K562 (cell line): ENCODE measurements around the gene RAD51D. TPM values are rescaled to one million over a fixed set of nuclear protein-coding genes. Genes with fewer than 3 reads are reported as not detected.
A peak's percentile ranks its signal among the peaks of the same experiment; 100 is the strongest.

ENCODE experiments used
- ATAC-seq: fragments of 200-7000 bp; cut with Tn5 transposase; 3 replicates; pipeline ENCODE4 v1.9.1; 2020; ENCODE audit warnings: moderate library complexity
- BruUV-seq: library from RNA; stranded (reverse); fragments of 400-500 nt; replicated peaks from 2 replicates; lab custom pipeline; 2021; lab: Mats Ljungman, UMichigan
- CTCF ChIA-PET: fragments of 300-600 bp; formaldehyde crosslinking; extraction: SDS; loops from one replicate; lab custom pipeline; 2021; ENCODE audit warnings: low intra/inter-chr PET ratio; lab: Yijun Ruan, JAX
- POLR2A ChIA-PET: fragments of 300-600, 350-650 bp; sonication (Branson Sonifier 250); formaldehyde crosslinking; extraction: SDS; loops from one replicate; lab custom pipeline; 2021; ENCODE audit warnings: antibody characterized with exemption, inconsistent platforms; lab: Yijun Ruan, JAX
- DNase-seq, 4 experiments: peaks; one replicate each; pipeline versions ENCODE4 v3.0.0 to v3.0.0-alpha.2; 2011 to 2018; ENCODE audit warnings: low spot score in 3 of 4, mixed read lengths in 3 of 4; ENCODE audit errors: extremely low read depth in 1 of 4
- FAIRE-seq: peaks from 2 replicates; lab custom pipeline; 2011; peaks lifted over from hg19 to GRCh38; lab: Jason Lieb, UNC
- H2AFZ ChIP-seq: 2 replicates; pipeline ENCODE4 v1.6.0; 2011; ENCODE audit warnings: low read depth, low read length, control low read depth, inconsistent platforms
- H3K27ac ChIP-seq: fragments of 200-600 bp; 3 replicates; pipeline ENCODE4 v1.8.0; 2011; ENCODE audit warnings: low read depth, mild to moderate bottlenecking, control low read depth, inconsistent platforms, low read length, moderate library complexity, mixed read lengths; ENCODE audit errors: extremely low read depth
- H3K27me3 ChIP-seq, 2 experiments: fragments of 300-600 bp in 1 of 2; 2 replicates in 1 of 2; 3 replicates in 1 of 2; pipeline versions ENCODE4 v1.6.0 to v1.8.0; 2011; ENCODE audit warnings: inconsistent platforms in 2 of 2, low read length in 2 of 2, mild to moderate bottlenecking in 1 of 2, mixed read lengths in 1 of 2, moderate library complexity in 1 of 2; ENCODE audit not compliant: control insufficient read depth in 2 of 2, insufficient read depth in 2 of 2
- H3K36me3 ChIP-seq: fragments of 300-600 bp; 3 replicates; pipeline ENCODE4 v1.8.0; 2011; ENCODE audit warnings: mild to moderate bottlenecking, low read length, inconsistent platforms; ENCODE audit not compliant: control insufficient read depth, insufficient read depth
- H3K4me1 ChIP-seq, 2 experiments: fragments of 200-600 bp in 1 of 2; replicated peaks in 1 of 2; 2 replicates in 1 of 2; 3 replicates in 1 of 2; pipeline versions ENCODE4 v1.5.1 to v1.8.0; 2011; ENCODE audit warnings: inconsistent platforms in 2 of 2, low read length in 2 of 2, mild to moderate bottlenecking in 1 of 2, mixed read lengths in 1 of 2, moderate library complexity in 1 of 2; ENCODE audit not compliant: control insufficient read depth in 2 of 2, insufficient read depth in 2 of 2
- H3K4me2 ChIP-seq: 2 replicates; pipeline ENCODE4 v1.6.1; 2011; ENCODE audit warnings: low read length, control low read depth, inconsistent platforms, mixed read lengths; ENCODE audit not compliant: insufficient read depth
- H3K4me3 ChIP-seq: fragments of 200-600 bp; sonication (generic), shearing (Covaris generic); 2 replicates; pipeline ENCODE4 v1.5.1; 2016; ENCODE audit warnings: control low read depth, inconsistent platforms
- H3K79me2 ChIP-seq: fragments of 200-600 bp; 3 replicates; pipeline ENCODE4 v1.8.0; 2011; ENCODE audit warnings: low read length, inconsistent platforms; ENCODE audit not compliant: control insufficient read depth, insufficient read depth
- H3K9ac ChIP-seq, 2 experiments: 2 replicates each; pipeline versions ENCODE4 v1.6.0 to v1.6.1; 2011; ENCODE audit warnings: low read depth in 2 of 2, low read length in 2 of 2, control low read depth in 1 of 2, inconsistent platforms in 1 of 2, mild to moderate bottlenecking in 1 of 2, mixed read lengths in 1 of 2; ENCODE audit not compliant: insufficient read depth in 1 of 2
- H3K9me1 ChIP-seq: one replicate; pipeline ENCODE4 v1.6.0; 2011; ENCODE audit warnings: inconsistent platforms, mild to moderate bottlenecking, low read length, moderate library complexity; ENCODE audit not compliant: control insufficient read depth, insufficient read depth
- H3K9me3 ChIP-seq: replicated peaks from 2 replicates; pipeline ENCODE4 v1.5.1; 2011; ENCODE audit warnings: low read depth, low read length, inconsistent platforms; ENCODE audit not compliant: control insufficient read depth, insufficient read depth
- H4K20me1 ChIP-seq: replicated peaks from 2 replicates; pipeline ENCODE4 v1.6.1; 2011; ENCODE audit warnings: low read length, inconsistent platforms, mixed read lengths; ENCODE audit not compliant: control insufficient read depth, insufficient read depth
- CEBPB ChIP-seq: fragments of 450-650 bp; IDR thresholded peaks from 2 replicates; pipeline ENCODE4 v1.6.1; 2016; ENCODE audit warnings: missing genetic modification characterization, missing compliant biosample characterization
- CEBPG ChIP-seq, 3 experiments: fragments of 200-800 bp in 1 of 3; sonication (Bioruptor generic) in 1 of 3; sonication (generic) in 1 of 3; formaldehyde crosslinking in 1 of 3; IDR thresholded peaks in 2 of 3; conservative IDR thresholded peaks in 1 of 3; 2 replicates each; pipeline versions ENCODE4 v1.6.1 to v1.8.0; 2016 to 2022; ENCODE audit warnings: missing compliant biosample characterization in 2 of 3, missing genetic modification characterization in 2 of 3, mild to moderate bottlenecking in 1 of 3, missing genetic modification reagents in 1 of 3
- DEAF1 ChIP-seq: fragments of 450-650 bp; formaldehyde crosslinking; IDR thresholded peaks from 2 replicates; pipeline ENCODE4 v1.4.0; 2020; ENCODE audit warnings: mild to moderate bottlenecking, moderate library complexity
- E4F1 ChIP-seq: fragments of 250-450 bp; sonication (Bioruptor Pico); IDR thresholded peaks from 2 replicates; pipeline ENCODE4 v1.5.0; 2021; ENCODE audit warnings: mild to moderate bottlenecking, borderline replicate concordance
- ILF3 ChIP-seq: fragments of 450-650 bp; IDR thresholded peaks from 2 replicates; pipeline ENCODE4 v1.6.1; 2018; ENCODE audit warnings: antibody characterized with exemption, mild to moderate bottlenecking, moderate library complexity, borderline replicate concordance
- POLR2B ChIP-seq: fragments of 450-650 bp; IDR thresholded peaks from 2 replicates; pipeline ENCODE4 v1.6.1; 2018; ENCODE audit warnings: low read depth; ENCODE audit not compliant: partially characterized antibody
- SIN3B ChIP-seq: fragments of 450-650 bp; IDR thresholded peaks from 2 replicates; pipeline ENCODE4 v1.6.1; 2017; ENCODE audit warnings: low read depth, mild to moderate bottlenecking, moderate library complexity
- SRSF3 ChIP-seq: fragments of 200-400 bp; formaldehyde crosslinking; IDR thresholded peaks from 2 replicates; pipeline ENCODE4 v1.6.1; 2016; ENCODE audit warnings: mild to moderate bottlenecking, low read length, moderate library complexity; ENCODE audit not compliant: insufficient read depth
- STAG1 ChIP-seq: sonication (generic); formaldehyde crosslinking; IDR thresholded peaks from 2 replicates; pipeline ENCODE4 v1.5.0; 2020; ENCODE audit warnings: missing genetic modification reagents, borderline replicate concordance
- TAL1 ChIP-seq: fragments of 450-650 bp; IDR thresholded peaks from 2 replicates; pipeline ENCODE4 v1.6.1; 2016; ENCODE audit warnings: mild to moderate bottlenecking
- ZSCAN29 ChIP-seq: fragments of 450-650 bp; IDR thresholded peaks from 2 replicates; pipeline ENCODE4 v1.6.1; 2017
- WGBS: fragments of 100-300 bp; shearing (Covaris generic); methylation state at CpG from one replicate; pipeline ENCODE4 v1.1.6; 2016; ENCODE audit warnings: low coverage, mixed read lengths; ENCODE audit not compliant: insufficient coverage; ENCODE audit errors: missing lambda C conversion rate; 5-methylcytosine and 5-hydroxymethylcytosine counted together
- in situ Hi-C: fragments of 300-500 bp; cut with MboI; formaldehyde crosslinking; loops from 4 replicates; pipeline ENCODE4 v1.15.0; 2018; ENCODE audit warnings: inconsistent platforms, mixed read lengths
- intact Hi-C: fragments of 100-400 bp; cut with micrococcal nuclease; formaldehyde crosslinking; loops from 2 replicates; pipeline ENCODE4 v1.14.2; 2022
- polyA plus RNA-seq, 8 experiments: library from polyadenylated mRNA; depleted of rRNA in 4 of 8; stranded (reverse) in 5 of 8; unstranded in 3 of 8; fragments of >200 nt; fragmentation: Nextera tagmentation in 2 of 8; fragmentation: Illumina TruSeq in 1 of 8; extraction: Ambion mirVana in 2 of 8; extraction: Trizol in 1 of 8; gene quantifications; 2 replicates each; pipeline versions ENCODE4 v1.2.1 to v1.2.3, GENCODE V29; 2011 to 2014; ENCODE audit warnings: inconsistent platforms in 1 of 8, missing spikeins in 1 of 8
- total RNA-seq, 7 experiments: library from RNA; depleted of rRNA in 6 of 7; stranded (reverse); fragments of >200 nt in 6 of 7; fragmentation: Illumina TruSeq in 2 of 7; extraction: Trizol in 2 of 7; gene quantifications; 2 replicates each; pipeline versions ENCODE4 v1.2.1 to v1.2.3, GENCODE V29; 2011 to 2021; ENCODE audit warnings: low replicate concordance in 1 of 7

Gene RAD51D
- total and polyA plus RNA-seq, 9 of the 15 experiments (the other 6 are each of a cell fraction or from before 2014, with no cell fraction given), result 2.2 to 16.9 (median 8.7) TPM

- no peaks in the 10 kb centered on the region for H3K9me1 ChIP-seq
- H4K20me1 ChIP-seq, result no peaks in the 10 kb centered on the region
- no peak overlapping the region for H3K27ac ChIP-seq
- 90% methylated on average over 5 of the region's 5 CpGs for WGBS
- H2AFZ ChIP-seq, result no peak overlapping the region
- H3K4me3 ChIP-seq, result no peak overlapping the region
- TF ChIP-seq STAG1 (CRISPR knock-in tag) (no peak), CEBPG (CRISPR knock-in tag; IDR thresholded peaks at IDR 0.05) (no peak), CEBPG (tag; conservative IDR thresholded peaks at IDR 0.05 in 1 of 2, IDR thresholded peaks at IDR 0.05 in 1 of 2) (peak in 1 of 2 experiments; percentile 61; a peak in 1 of 4 replicates), CEBPB (tag) (peak; percentile 51)
- H3K36me3 ChIP-seq, result peaks cover 43% of the 10 kb centered on the region; the same call in 2 of the 3 replicates
- H3K79me2 ChIP-seq, result no peaks in the 10 kb centered on the region
- ChIA-PET POLR2A (interaction anchor here (2.0 kb wide), 1 partner anchor 11 kb away, joined by 9 read pairs; no protein-coding TSS in a partner anchor), CTCF (no interaction called here)
- no peaks in the 10 kb centered on the region; a peak in 1 of 5 replicates for H3K4me1 ChIP-seq
- intact Hi-C loops (no loop called here), in situ Hi-C loops (no loop called here)
- FAIRE-seq (no peak), ATAC-seq (no peak), DNase-seq (no peak)
- no peaks in the 10 kb centered on the region for H3K9me3 ChIP-seq
- H3K27me3 ChIP-seq, result no peaks in the 10 kb centered on the region
- no peak overlapping the region for H3K4me2 ChIP-seq
- no peak overlapping the region for H3K9ac ChIP-seq
- no TSS peak for BruUV-seq
Measured at GRCh38 chr17:35104844-35105450, 14.7 kb downstream of the RAD51D start.

GRCh38 chr17:35103271-35103670, 16.4 kb downstream of the RAD51D start:
- H3K9ac ChIP-seq, result no peak overlapping the region; a peak in 1 of 4 replicates
- intact Hi-C loops, result no loop called here
- CTCF ChIA-PET, result no interaction called here
- no peak for DNase-seq
- FAIRE-seq, result no peak
- H3K27me3 ChIP-seq, result no peaks in the 10 kb centered on the region
- H3K36me3 ChIP-seq, result peaks cover 57% of the 10 kb centered on the region; the same call in 2 of the 3 replicates
- POLR2A ChIA-PET, result interaction anchor here (0.6 to 2.0 kb wide), 3 partner anchors 9 to 711 kb away, joined by 3 to 9 read pairs (median 4); no protein-coding TSS in a partner anchor
- H3K79me2 ChIP-seq, result no peaks in the 10 kb centered on the region
- H2AFZ ChIP-seq, result no peak overlapping the region
- no peak overlapping the region for H3K27ac ChIP-seq
- no peaks in the 10 kb centered on the region for H3K4me1 ChIP-seq
- no peaks in the 10 kb centered on the region for H4K20me1 ChIP-seq
- no peak overlapping the region for H3K4me2 ChIP-seq
- WGBS, result 98% methylated on average over 5 of the region's 5 CpGs
- no peak for ATAC-seq
- BruUV-seq, result no TSS peak
- H3K9me3 ChIP-seq, result no peaks in the 10 kb centered on the region
- in situ Hi-C loops, result no loop called here
- H3K9me1 ChIP-seq, result no peaks in the 10 kb centered on the region
- H3K4me3 ChIP-seq, result no peak overlapping the region
- no peak for TF ChIP-seq SIN3B
- no peak for TF ChIP-seq SRSF3
- TF ChIP-seq DEAF1 (CRISPR knock-in tag), result no peak
- no peak for TF ChIP-seq E4F1 (CRISPR knock-in tag)
- no peak for TF ChIP-seq POLR2B
- no peak for TF ChIP-seq ZSCAN29
- TF ChIP-seq ILF3, result no peak
- no peak for TF ChIP-seq TAL1
